ENCODE measurements around the gene ZMYM4.
"Not testable (repeated sequence)": the region's sequence is repeated elsewhere in the genome, so short reads cannot be mapped to it uniquely, and the experiment has no call there.

Gene ZMYM4

DNA sequence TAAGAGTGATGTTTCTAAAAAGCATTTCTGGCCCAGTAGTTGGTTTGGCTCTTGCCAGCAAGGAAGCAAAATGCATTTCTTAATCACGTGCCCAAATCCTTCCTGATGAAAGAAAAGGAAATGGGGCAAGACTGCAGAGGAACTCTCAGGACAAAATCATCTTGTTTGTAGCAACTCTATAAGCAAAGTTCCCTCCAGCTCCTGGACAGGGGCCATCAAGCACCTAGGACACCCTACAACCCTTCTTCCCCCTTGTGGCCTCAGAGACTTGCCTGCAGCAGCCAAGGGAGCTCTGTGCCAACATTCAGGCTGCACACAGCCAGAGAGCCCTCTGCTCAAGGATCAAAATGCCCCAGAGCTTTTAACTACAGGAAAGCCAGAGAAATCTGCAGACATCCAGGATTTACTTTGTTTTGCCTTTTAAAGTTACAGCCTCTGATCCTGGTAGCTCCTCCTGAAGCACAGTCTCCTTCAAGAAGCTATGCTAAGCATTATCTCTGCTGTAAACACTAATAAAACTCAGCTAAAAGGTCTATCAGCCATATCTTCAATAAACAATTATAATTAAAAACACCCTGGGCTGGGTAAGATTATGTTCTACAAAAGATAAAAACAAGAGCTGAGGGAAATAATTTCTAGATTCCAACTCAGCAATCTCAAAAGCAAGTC, 183.7 kb downstream of the ZMYM4 start:
- DNase-seq (ENCODE audit: low read depth, low spot score), result no peak

DNA sequence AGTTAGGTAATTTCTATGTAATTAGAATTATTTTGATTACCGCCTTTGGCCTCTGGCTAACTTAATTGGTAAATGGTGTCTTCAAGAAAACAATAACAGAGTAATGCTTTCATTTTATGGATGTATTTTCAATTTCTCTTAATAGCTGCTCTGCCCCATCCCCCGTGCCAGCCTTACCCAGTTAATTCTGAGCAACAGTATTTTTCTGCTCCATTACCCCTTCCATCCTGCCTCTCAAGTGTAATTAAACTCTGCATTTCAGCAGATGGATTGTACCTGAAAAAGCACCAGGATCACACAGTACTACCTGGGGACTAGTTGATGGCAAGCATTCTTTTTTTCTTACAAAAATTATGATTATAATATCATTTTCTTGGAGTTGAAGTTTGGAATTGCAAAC, 184.5 kb downstream of the ZMYM4 start:
- no peak for DNase-seq (ENCODE audit: low read depth, low spot score)

DNA sequence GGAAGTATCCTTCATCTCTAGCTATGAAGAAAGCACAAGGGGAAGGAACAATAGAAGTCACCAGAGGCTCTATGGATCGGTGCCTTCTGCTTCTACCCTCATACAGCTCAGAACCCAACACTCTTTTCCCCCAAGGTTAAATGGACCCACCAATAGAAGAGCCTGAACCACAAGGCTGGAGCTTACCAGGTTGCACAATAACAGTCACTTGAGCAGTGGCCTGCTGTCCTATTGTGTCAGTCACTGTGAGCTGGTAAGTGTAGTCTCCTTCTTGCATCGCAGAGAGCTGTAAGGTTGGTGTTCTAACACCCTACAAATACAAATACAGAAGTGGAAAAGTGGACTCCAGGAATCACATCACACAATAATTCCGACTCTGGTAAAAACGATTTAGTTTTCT, 185.7 kb downstream of the ZMYM4 start:
- no peak for DNase-seq (ENCODE audit: low read depth, low spot score)

DNA sequence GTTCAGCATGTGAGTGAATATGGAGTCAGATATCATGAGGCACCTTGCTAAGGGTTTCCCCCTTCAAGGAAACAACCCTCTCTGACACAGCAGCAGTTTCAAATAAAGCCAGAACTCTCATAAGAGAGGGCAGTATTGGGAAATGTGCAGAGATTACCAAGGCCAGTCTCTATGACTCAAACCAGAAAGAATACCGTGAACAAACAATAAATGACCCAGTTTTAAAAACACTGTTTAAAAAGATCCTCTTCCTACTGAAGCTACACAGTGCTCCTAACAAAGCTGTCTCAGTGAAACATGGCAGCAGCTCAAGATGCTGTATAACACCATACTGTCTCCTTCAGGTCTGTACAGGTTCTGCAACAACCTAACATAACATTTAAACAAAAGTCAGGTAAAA, 186.1 kb downstream of the ZMYM4 start:
- no peak for DNase-seq (ENCODE audit: low read depth, low spot score)

DNA sequence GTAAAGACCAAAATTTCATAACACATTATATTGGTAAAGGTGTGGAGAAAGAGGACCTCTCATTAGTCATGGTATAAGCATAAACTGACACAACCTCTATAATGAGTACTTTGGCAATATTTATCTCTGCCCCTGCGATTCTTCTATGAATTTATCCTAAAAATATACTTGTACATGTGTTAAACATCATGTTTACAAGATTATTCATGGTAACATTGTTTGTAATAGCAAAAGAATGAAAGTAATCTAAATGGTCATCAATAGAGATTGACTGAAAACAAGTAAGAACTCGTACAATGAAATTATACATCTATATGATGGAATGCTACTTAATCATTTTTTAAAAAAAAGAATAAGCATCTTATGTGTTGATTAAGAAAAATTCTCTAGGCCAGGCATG, 192.3 kb downstream of the ZMYM4 start:
- DNase-seq (ENCODE audit: low read depth, low spot score), result no peak

DNA sequence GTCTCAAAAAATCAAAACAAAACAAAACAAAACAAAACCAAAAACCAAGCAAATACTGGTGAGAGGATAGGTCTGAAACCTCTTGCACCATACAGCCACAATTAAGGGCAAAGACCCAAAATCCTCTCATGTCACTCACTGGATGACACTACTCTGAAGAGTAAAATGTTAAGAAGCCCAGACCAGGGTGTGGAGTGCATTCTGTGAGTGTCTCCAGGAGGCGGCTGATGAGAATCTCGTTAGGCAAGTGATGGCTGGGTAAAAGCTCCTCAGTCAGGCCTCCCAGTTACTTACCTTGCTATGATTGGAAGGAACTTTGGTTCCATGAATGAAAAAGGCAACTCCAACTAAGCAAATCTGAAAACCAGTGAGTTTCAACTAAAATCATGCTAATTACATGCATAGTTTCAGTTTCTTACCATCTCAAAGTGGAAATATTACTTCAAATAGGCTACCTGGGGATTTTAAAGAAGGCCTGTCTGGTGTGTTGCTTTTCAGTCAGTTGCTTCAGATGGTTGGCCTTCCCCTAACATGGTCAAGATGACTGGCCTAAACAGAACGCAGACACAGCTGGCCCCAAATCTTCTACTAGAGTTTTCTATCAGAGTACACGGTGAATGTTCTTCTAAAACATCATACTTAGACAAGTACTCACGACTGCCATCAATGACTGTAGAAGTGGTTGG, 193.6 kb downstream of the ZMYM4 start:
- no peak for DNase-seq (ENCODE audit: low read depth, low spot score)

DNA sequence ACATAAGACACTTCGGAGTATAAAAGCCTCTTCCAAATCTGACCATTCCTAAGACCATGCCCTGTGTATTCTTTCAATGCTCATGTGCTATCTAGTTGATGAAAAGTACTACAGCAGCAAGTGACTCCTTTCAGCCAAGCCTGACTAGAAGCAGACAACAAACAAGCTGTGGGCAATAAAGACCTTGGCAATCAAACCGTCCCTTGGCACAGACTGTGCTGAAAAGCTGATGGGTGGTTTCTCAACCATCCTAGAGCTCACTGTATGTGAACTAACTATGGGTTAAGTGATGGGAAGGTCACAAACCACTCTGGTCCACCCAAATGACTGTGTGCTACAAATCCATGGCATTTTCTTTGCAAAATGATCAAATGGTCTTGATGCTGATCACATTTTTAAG, 194.7 kb downstream of the ZMYM4 start:
- no peak for DNase-seq (ENCODE audit: low read depth, low spot score)

DNA sequence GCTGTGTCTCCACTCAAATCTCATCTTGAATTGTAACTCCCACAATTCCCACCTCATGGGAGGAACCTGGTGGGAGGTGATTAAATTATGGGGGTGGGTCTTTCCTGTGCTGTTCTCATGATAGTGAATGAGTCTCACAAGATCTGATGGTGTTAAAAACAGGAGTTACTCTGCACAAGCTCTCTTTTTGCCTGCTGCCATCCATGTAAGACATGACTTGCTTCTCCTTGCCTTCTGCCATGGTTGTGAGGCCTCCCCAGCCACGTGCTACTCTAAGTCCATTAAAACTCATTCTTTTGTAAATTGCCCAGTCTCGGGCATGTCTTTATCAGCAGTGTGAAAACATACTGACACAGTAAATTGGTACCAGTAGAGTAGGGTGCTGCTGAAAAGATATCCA, 195.2 kb downstream of the ZMYM4 start:
- not testable (repeated sequence) for DNase-seq (ENCODE audit: low read depth, low spot score)

DNA sequence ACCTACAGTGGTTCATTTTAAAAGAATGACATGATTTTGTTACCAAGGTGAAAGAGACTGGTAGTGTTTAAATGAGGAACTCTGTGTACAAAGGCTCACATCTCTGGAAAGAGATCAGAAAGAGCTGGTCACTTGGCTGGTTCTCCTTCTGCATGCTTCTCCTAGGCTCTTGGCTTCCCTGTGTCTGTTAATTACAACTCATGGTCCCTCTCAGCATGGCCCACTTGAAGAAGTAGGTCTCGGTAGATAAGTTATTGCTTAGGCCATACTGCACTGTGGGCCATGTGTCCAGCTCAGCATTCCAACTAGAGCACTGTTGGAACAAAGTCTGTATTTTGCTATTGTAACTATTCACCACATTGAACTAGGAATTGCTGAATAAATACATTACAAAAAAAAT, 197.6 kb downstream of the ZMYM4 start:
- no peak for DNase-seq (ENCODE audit: low read depth, low spot score)

DNA sequence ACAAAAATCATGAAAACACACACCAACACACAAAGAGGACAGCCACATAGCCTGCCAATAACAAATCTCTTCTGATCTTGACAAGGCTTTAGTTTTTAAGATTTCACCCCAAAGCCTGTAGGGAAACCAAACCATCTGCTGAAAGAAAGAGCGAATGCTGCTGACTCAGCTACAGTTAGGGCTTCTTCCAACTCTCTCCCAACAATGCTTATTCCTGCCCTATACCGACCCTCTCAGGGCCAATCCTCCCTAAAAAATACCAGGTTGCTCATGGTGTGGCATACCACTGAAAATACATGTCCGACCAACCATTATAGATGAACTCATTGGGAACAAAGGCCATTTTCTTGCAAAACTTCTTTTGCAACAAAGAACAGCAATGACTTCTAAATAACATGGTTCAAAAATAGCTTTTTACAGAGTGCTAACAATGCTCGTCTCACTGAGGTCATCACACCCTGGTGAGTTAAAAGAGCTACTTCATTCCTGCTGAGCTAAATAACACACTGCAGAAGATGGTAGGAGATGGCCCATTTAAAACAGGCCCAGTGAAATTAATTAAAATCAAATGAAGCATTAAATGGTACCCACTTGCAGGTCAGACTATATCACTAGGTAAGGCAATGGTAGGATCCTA, 202.6 kb downstream of the ZMYM4 start:
- DNase-seq (ENCODE audit: low read depth, low spot score), result no peak
